ENCODE measurements around the gene SLC25A26.

The SLC25A26 gene

DNA sequence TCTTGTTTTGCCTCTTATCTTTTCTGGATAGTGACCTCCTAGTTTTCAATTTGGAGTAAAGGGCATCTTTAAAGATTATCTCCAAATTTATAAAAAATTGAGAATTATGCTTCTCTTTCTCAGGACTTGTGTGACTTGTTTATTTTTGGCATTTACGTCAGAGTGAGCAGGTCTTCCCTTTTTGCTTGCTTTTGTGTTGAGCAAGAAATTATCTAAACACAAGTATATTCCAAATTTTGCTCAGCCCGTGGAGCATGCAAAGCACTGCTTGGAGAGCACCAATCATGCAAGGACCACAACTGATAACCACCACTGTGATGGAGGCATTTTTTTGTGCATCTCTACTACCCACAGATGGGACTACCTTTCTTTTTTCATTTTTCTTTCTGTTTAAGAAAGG is 7.1 kb downstream of the SLC25A26 start:
- no peak for DNase-seq

DNA sequence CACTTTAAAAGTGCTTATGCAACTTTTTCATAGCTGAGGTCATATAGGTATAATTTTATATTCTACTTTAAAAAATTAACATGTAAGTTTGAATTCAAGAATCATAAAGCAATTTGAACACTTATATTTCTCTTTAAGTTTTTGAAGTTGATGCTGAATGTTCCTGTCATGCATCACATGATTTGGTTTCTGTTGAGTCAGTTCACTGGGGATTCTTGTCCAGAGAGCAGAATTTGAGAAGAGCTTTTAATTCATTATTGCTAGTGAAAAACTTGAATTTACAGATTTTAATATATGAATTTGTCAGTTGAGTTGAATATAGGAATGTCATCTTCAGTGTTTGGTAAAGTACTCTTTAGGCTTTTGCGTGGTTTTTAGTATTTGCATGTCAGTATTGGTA is 7.9 kb downstream of the SLC25A26 start:
- no peak for DNase-seq

DNA sequence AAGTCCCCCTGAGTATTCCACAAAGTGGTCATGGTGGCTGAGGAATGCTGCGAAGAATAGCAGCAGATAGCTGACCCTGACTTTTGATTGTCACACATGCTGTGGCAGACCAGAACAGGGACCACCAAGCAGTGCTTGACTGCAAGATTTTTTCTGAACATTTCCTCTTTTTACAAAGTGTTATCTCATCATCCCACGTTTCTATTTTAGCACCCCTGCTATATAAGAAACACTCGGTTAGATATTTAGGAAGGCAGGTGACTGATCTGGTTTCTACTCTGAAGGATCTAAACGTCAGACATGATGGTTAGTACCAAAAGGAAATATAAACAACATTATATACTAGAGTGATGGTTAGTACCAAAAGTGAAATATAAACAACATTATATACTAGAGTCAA is 9.1 kb downstream of the SLC25A26 start:
- DNase-seq, result no peak

DNA sequence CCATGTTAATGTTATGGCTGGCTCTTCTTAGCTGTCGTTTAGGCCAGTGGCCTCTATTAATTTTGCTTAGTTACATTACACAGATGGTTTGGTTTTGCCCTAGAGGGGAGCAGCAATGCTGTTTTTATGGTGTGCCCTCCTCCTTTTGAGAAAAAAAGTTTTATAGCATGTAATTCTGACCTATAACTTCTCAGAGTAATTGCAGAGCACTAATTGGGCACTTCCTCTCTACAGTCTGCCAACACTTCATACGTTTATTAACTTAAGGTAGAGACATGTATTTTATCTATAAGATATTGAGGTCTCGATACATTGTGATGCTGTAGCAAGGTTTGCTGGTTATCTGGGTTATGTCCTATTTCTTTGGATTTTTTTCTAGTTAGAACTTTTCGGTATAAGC is 12.2 kb downstream of the SLC25A26 start:
- DNase-seq, result no peak

DNA sequence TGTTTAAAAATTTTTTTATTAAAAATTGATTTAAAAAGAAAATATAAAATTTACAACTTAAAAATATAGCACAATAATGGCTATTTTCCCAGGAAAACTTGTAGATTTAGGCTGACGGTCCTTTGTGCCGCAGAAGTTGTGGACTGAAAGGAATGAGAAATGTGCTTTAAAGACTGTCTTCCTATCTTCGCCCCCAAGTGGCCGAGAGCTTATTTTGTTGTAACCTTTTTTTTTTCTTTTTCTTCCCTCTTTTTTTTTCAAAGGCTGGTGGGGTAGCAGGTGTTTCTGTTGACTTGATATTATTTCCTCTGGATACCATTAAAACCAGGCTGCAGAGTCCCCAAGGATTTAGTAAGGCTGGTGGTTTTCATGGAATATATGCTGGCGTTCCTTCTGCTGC is 15.5 kb downstream of the SLC25A26 start:
- no peak for DNase-seq

DNA sequence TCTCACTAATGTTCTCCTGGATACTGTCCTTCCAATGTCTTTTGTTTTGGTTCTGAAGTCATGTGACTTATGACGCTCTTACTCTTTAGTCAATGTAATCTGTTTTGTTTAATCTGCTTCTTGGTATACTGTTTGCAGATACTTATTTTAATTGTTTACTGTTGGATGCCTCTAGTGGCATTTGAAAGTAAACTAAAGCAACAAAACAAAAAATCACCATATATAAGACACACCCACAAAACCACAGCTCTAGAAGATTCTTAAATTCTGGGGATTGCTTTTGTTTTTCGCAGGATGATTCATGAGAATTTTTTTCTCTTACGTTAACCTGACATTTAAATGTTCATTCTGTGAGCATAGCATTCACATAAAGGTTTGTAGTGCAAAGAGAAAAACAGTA is 16.8 kb downstream of the SLC25A26 start:
- no peak for DNase-seq

DNA sequence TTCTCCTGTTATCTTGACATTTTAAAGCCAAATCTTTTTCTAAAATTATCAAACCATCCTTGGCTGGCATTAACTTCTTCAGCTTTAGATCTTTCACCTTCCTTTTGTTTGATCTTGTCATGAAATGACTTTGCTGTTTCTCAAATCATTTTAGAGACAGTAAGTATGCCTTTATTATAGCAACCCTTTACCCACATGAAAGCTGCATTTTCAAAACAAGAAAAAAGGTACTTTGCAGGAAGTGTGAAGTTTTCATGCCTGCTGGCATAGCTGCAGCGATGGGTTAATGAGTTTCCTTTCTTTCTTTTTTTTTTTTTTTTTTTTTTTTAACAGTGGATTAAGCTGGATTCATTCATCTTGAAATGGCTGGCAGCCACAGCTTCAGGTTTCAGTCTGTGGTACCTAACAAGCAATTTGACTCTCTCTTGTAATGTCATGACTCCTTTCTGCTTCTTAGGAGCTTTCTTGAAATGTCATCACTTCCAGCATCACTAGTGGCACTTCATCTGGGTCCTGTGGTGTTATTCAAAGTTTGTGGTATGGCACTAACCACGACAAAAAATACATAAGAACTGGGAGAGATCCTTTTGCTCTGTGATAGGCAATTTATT is 18.8 kb downstream of the SLC25A26 start:
- DNase-seq, result no peak

DNA sequence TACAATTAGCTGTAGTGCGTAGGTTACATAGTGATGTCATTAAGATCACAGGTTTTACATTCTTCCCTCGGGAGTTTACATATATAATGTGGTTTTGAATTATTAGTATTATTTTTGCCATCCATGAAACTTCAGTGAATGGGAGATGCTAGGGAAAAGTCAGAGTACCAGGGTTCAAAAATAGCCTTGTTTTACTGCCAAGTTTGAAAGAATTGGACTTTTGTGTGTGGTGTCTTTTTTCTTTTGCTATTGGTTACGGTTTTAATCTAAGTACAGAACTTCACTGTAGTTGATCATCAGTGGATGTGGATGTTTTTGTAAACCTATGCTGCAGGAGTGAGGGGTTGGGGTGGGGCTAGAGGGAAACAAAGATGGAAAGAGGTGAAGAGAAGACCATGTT is 20.7 kb downstream of the SLC25A26 start:
- no peak for DNase-seq

DNA sequence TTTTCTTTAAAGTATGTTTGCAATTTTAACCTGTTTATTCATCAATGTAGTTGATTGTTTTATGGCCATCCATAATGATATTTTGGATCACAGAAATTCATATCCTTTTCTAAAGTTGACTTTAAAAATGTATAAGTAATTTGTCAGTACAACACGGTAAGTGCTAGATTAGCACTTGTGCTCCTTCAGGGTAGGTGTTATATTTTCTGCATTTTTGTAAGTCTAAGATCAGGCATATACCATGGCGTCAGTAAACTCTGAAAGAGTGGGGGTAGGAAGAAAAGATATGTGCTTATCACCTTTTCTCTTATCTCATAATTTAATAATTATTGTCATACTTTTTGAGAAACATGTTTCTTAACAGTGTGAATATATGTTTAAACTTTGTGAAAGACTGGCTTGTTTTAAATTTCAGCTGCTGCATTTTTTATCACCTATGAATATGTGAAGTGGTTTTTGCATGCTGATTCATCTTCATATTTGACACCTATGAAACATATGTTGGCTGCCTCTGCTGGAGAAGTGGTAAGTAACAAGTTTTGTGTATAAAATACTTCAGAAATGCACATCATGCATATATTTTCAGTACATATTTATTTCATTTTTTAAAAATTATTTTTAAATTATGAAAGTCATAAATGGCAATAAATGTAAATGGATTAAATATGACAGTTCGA is 22.1 kb downstream of the SLC25A26 start:
- DNase-seq, result no peak

DNA sequence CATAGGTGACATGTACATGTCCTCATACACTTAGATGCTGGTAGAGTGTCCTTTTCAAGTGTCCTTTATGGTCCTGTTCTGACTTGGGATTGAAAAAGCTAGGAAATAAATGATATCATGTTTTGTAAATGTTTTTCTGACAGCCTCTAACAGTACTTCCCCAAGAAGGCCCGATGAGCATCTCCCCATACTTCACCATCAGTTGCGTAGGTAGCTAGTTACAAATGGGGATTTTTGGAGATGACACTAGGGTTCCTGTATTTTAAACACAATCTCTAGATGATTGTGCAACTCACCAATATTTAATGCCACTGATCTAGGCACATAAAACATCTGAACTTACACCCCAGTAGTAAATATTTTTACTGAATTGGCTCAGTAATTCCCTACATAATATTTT is 27.8 kb downstream of the SLC25A26 start:
- DNase-seq, result no peak

DNA sequence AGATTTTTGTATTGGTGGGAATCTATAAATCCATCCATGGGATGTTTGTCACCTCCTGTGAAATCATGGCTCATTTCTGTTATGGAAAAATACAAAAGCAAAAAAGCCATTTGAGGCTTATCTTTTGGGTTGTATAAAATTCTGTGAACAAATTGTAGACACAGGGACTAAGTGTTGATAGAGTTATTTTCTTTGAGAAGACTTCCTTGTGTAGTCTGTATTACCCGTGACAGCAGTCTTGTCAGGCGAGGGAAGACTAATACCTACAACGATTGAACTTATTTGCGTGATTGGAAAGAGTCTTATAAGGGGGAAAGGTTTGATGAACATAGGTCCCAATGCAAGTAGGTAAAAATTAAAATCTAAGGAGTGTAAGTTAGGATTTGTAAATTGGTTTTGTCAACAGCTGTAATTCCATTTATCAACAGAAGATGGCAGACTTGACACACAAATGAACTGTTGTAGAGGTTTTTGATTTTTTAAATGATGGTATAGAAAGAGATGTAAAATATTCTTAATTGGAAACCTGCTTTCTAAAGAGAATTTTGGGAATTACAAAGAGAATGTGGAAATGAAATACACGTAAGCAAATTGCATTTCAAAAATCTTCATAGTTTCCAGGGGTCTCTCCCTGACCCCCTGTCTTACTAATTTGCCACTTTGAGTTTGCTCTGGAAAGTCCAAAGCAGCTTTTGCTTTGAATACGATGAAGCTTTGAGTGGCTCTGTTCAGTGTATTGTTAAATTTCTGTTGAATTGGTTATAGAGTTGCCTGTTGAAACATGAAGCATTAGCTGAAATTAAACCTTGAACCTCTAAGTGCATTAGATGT is 33.2 kb downstream of the SLC25A26 start:
- DNase-seq, result no peak

DNA sequence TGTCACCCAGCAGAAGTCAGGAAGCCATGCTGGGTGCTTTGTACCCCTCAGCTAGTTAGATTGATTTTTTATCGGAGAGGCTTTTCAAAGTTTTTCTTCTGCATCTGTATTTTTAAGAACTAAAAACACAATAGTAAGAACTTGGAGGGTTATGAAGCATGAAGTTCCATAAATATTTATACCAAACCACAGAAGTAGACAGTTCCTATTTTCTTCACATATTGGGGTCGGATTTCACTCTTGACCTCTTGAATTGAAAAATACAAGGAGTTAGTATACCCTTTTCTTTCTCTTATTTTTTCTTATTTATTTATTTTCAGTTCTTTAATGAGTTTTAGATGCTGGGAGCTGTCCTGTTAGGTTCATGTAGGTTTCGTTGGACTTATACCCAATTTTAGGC is 35.1 kb downstream of the SLC25A26 start:
- DNase-seq, result no peak

DNA sequence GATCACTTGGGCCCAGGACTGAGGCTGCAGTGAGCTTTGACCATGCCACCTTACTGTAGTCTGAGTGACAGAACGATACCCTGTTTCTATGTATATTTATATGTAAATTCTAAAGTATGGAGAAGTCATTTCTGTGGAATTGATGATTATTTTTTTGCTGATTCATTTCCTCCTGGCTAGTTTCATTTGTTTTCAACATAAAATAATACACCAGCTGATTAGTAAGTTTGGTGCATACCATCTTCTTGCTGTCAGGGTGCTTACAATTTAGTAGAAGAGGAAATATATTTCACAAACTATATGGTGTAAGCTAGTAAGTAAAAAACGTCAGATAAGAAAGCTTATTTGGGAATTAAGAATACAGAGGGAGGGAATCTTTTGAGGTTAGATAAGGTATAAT is 36.0 kb downstream of the SLC25A26 start:
- no peak for DNase-seq

DNA sequence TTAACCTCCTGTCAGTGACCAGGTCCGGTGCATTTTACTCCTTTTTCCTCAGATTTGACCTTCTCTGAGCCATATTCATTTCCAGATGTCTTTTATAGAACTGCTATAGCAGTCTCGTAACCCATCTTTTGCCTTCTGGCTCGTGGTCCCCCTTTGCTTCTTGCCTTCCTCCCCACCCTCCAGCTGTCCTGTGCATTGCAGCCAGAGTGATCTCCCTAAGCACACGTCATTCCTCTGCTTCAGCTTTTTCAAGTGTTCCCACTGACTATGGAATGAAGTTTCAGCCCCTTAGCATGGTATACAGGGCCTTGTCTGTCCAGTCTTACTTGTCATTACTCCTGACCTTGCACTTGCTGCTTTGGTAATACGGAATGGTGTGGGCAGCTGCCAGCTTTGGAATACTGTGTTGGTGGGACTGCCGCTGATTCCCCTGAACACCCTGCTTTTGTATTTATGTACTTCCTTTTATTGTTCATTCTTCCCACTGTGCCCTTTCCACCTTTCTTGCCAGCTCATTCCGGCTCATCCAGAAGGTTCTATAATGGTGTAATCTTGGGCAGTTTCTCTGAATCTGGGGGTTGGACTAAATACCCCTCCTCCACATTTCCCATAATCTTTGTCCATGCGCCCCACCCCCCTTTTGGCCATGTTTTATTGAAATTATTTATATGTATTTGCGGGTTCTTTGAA is 38.9 kb downstream of the SLC25A26 start:
- no peak for DNase-seq

DNA sequence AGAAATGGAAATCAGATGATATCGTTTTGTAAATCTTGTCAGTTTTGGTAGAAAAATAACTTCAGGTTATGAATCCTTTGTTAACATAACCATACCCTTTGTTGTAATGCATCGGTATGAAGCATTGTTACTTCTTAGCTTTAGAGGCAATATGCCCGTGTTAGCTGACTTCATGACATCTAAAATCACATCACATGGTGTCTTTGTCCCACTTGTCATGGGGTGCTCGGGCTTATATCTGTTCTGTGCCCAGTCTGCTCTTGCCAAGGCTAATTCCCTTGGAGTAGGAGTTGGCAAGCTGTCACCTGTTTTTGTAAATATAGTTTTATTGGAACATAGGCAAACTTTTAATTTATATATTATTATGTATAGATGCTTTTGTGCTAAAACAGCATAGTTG is 39.6 kb downstream of the SLC25A26 start:
- no peak for DNase-seq

DNA sequence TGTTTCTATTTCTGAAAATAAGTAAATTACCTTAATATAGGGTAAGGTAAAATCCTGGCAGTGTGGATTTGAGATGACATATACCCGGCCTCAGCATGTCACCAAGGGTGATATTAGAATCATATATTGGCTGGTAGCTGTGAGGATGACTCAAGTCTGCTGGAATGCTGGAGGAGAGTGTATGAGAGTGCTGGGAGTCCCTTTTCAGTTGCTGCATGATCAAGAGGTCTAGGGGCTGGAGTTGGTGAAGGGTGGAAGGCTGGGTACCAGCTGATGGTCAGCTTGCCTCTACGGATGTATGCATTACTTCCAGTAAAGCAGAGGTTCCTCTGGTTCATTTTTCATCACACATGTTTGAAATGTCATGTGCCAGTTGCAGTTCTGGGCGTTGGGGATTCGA is 40.6 kb downstream of the SLC25A26 start:
- no peak for DNase-seq

DNA sequence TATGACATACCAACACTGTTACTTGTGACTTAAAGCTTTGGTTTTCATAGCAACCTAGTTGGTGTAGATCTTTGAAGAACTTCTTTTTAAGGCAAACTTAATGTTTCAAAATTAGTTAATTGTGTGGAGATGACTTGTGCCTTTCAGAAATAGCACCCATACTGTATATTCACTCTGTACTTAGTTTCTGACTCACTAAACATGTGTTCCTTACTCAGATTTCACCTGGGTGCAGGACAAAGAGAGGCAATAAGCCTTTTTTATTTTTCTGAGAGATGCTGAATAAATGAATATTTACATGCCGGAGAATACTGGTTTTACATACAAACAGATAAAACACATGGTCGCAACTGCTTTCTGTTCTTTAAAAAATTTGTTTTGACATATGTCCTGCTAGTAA is 44.8 kb downstream of the SLC25A26 start:
- DNase-seq, result no peak

DNA sequence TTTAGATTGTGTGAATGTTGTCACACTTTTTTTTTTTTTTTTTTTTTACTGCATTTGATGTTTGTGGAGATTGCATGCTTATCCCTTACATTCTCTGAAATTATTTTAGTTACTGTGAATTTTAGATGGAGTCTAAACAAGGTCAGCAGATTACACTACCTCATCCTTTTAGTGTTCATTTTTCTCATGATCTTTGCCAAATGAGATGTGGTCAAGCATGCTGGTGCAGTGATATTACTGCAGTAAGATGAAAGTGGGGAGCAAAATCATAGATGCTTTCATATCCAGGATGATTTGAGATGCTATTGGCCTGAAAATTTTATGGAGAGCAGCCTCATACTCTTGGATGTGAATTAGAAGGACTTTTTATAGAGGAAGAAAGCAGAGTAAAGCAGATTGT is 45.8 kb downstream of the SLC25A26 start:
- no peak for DNase-seq

DNA sequence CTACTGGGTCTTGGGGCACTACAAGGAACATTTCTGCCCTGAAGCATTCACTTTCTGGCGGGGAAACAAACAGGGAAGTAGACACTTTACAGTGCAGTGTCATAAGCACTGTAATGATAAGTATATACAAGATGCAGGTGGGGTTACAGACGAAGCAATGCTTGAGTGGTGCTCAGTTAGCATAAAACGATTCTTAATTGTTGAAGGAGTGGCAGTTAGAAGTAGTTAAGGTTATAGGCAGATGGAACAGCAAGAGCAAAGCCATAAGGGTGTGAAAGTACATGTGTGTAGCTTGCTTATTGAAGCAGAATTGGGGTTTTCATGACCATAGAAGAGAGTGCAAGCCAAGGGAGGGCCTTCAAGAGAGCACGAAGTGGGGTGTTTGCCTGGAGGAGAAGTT is 46.2 kb downstream of the SLC25A26 start:
- DNase-seq, result no peak

DNA sequence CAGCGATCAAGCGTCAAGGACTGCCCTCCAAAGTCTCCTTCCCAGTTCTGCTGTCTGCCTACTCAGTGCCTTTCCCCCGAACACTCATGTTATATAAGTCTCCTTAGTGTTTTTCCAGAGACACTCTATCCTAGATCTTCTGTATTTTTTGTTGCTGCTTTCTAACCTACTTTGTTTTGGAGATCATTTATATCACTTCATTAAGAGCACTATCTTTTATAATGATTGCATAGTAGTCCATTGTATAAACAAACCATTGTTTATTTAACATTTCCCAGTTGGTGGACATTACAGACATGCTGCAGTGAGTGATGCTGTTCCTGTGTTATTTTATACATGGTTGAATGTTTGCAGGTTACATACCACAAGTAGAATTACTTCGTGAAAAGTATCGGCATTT is 47.1 kb downstream of the SLC25A26 start:
- no peak for DNase-seq

DNA sequence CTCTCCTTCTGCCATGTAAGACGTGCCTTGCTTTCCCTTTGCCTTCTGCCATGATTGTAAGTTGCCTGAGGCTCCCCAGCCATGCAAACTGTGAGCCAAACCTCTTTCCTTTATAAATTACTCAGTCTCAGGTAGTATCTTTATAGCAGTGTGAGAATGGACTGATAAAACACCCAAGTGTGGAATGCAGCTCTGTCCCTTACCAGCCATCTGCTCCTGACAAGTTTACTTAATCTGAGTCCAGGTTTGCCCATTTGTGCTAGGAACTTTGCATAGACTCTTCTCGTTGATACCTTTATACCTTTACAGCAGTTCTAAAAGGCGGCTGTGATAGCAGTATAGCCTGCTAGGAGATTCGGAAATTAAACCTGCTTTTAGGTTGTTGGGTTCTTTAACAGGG is 48.1 kb downstream of the SLC25A26 start:
- no peak for DNase-seq

DNA sequence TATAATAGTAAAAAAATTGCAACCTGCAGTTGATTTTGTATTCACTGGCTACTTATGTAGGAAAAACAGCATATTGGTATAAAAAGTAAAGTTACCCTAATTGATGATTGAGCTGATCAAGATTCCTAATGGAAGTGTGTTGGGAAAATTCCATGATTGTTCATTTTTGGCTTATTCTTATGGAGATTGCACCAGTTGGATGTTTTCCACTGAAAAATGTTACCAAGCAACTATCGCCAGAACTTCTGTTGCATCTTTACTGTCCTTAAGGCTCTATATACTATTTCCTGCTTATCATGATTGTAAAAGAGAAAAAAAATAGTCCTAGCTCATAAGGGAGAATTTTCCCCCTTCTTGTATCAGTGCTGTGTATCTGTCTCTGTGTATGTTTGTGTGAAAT is 48.6 kb downstream of the SLC25A26 start:
- no peak for DNase-seq

DNA sequence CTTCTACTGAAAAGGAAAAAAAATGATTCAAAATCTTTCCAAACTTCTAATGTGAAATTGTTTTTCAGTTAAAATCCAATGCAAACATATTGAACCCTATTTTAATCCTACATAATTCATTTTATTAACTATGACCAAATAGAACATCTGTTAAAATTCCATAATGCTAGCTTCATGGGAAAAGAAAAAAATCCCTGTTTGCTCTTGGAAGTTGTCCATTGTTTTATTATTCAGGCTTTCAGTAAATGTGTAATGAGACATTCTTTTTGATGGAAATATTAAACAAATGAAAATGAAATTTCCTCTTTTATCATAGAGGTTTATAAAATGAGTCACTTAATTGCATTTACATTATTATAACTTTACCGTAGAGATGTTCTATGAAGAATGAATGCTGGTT is 49.5 kb downstream of the SLC25A26 start:
- no peak for DNase-seq

DNA sequence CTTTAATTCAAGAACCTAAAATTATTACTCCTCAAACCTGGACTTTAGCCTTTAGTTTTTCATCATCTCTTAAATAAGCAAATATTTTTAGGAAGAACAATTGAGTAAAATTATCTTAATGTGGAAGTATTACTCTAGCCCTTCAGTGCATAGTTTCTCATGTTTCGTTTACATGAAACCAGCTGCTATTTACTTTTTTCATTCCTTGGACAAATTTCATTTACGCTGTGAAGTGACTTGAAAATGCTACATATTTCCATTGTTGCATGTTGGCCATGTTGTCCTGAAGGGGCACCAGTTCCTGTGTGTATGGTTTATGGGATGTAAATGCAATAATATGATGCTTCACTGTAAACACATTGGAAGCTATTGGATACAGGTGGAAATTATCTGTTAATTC is 49.9 kb downstream of the SLC25A26 start:
- no peak for DNase-seq

Data from NCI-H510A (cell line).